ENCODE measurements around the gene DCDC1.

- no peak for TF ChIP-seq CBFB (CRISPR knock-in tag; IDR thresholded peaks at IDR 0.05; ENCODE audit: low read depth)
- no peak for TF ChIP-seq SMAD3 (CRISPR knock-in tag; IDR thresholded peaks at IDR 0.05; ENCODE audit: borderline replicate concordance)
- no peak for TF ChIP-seq CTCF (IDR thresholded peaks at IDR 0.05)
- no peak for TF ChIP-seq ZNF671 (CRISPR knock-in tag; IDR thresholded peaks at IDR 0.05)
- TF ChIP-seq NFYB (CRISPR knock-in tag; conservative IDR thresholded peaks at IDR 0.05; ENCODE audit: low read depth): no peak
- TF ChIP-seq ETV6 (CRISPR knock-in tag; IDR thresholded peaks at IDR 0.05): no peak
- TF ChIP-seq, protein P1, sequence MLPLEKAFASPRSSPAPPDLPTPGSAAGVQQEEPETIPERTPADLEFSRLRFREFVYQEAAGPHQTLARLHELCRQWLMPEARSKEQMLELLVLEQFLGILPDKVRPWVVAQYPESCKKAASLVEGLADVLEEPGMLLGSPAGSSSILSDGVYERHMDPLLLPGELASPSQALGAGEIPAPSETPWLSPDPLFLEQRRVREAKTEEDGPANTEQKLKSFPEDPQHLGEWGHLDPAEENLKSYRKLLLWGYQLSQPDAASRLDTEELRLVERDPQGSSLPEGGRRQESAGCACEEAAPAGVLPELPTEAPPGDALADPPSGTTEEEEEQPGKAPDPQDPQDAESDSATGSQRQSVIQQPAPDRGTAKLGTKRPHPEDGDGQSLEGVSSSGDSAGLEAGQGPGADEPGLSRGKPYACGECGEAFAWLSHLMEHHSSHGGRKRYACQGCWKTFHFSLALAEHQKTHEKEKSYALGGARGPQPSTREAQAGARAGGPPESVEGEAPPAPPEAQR (CRISPR knock-in tag; IDR thresholded peaks at IDR 0.05): no peak
- TF ChIP-seq USF1 (CRISPR knock-in tag; IDR thresholded peaks at IDR 0.05): no peak
- no peak for TF ChIP-seq ESRRA (CRISPR knock-in tag; IDR thresholded peaks at IDR 0.05; ENCODE audit: borderline replicate concordance)
Measured at GRCh38 chr11:31337806-31338205, 31.7 kb downstream of the DCDC1 start.

Measured in WTC11 (cell line).